Measurements from ENCODE around the gene EGFL7. TPM values are rescaled to one million over a fixed set of nuclear protein-coding genes. Genes with fewer than 3 reads are reported as not detected.

Gene EGFL7
- total RNA-seq, 1 donor from 2014 or later, result 2.5 TPM

DNA sequence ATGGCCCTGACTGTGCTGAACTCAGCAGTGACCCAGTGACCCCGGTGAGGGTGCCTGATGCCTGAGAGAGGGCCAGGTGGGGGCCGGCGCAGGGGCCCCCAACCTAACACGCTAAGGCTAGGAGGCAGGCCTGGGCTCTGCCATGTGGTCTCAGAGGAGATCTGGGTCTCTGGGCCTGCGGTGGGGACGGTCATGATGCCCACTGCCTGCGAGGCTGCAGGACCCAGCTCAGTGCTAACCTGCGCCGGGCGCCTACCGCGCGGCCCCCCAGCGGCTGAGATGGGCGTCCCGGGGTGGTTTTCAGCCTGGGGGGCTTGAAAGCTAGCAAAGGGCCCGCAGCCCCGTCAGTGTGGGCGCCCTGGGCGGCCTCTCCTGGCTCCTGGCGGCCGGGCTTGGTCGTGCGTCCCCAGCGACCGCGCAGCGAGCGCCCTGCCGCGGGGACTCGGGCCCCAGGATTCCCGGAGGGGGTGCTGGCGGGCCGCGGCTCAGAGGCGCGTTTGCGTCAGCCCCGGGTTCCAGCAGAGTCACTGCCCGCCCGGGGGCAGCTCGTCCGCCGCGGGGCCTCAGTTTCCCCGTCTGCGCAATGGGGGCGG, 2.5 kb downstream of the EGFL7 start:
- Mint-ChIP-seq H3K4me3 (peak overlapping the region; percentile 73), H3K27me3 (ENCODE audit: insufficient read depth) (peaks cover 19% of the 10 kb centered on the region), H3K4me1 (ENCODE audit: low read depth) (no peaks in the 10 kb centered on the region), H3K27ac (no peak overlapping the region), H3K9me3 (no peaks in the 10 kb centered on the region), H3K36me3 (ENCODE audit: low read depth) (no peaks in the 10 kb centered on the region)
- intact Hi-C loops (cut with micrococcal nuclease), result no loop called here
- DNase-seq (ENCODE audit: low spot score), result no peak

DNA sequence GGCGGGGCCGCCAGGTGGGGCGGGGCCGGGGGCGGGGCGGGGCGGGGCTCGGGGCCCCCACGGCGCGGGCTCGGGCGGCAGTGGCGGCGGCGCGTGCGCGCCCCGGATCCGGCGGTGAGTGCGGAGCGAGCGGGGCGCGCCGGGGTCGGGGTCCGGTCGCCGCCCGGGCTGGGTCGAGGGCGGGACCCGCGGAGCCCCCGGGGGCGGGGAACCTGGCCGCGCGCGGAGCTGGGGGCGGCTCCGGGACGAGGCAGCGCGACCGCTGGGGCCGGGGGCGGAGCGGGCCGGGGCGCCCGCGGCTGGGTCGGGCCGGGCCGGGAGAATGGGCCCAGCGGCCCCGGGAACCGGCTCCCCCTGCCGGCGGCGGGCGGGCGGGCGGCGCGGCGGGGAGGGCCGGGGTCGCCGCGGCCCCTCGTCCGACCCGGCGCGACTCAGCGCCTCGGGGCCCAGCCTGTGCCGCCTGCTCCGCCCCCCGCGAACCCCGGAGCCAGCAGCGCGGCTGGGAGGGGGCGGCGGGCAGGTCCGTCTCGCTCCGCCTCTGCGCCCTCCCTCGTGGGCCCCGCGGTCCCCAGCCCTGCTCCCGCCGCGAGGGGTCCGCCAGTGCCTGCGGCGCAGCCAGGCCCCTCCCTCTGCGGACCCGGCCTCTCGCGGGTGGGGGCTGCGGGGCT, 3.1 kb downstream of the EGFL7 start:
- H3K27me3 Mint-ChIP-seq (ENCODE audit: insufficient read depth), result peaks cover 15% of the 10 kb centered on the region
- no peaks in the 10 kb centered on the region for H3K9me3 Mint-ChIP-seq
- H3K4me1 Mint-ChIP-seq (ENCODE audit: low read depth), result no peaks in the 10 kb centered on the region
- intact Hi-C loops (cut with micrococcal nuclease), result no loop called here
- no peaks in the 10 kb centered on the region for H3K36me3 Mint-ChIP-seq (ENCODE audit: low read depth)
- no peak overlapping the region for H3K4me3 Mint-ChIP-seq
- DNase-seq (ENCODE audit: low spot score), result peak; percentile 17
- H3K27ac Mint-ChIP-seq, result no peak overlapping the region

DNA sequence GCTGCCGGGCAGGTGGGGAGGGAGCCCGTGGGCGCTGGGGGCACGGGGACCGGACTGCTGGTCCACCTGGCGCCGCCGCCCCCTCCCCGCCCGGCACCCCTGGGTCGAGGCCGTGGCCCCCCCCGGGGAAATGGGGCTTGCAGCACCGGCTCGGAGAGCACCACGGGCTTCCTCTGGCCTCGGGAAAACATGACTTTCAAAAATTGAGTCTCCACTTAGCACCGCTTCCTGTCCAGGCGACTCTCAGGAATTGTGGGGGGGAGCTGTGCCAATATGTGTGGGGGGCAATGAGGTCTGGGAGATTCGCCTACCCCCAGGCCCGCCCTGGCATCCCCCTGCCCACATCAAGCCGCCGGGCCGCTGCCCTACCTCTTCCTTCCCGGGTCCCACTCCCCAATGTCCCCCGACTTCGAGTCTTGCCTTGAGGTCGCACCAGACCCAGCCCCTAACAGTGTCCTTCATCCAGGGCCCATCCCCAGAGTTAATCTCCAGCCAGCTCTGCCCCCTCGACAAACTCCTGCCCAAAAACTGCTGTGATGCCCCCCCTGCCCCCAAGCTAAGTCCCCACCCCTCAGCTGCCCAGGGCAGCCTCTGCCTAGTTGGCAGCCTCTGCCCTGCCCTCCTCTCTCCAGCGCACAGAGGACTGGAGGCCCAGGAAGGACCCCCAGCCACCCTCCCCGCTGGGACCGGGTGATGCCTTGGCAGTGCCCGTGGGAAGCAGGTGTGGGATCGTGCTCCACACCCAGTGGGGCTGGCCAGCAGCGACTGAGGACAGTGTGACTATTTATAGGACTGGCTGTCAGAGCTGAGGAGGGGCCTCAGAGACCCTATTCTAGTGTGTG, 3.9 kb downstream of the EGFL7 start:
- no peaks in the 10 kb centered on the region for H3K4me1 Mint-ChIP-seq (ENCODE audit: low read depth)
- no peaks in the 10 kb centered on the region for H3K36me3 Mint-ChIP-seq (ENCODE audit: low read depth)
- H3K4me3 Mint-ChIP-seq, result peak overlapping the region; percentile 39
- H3K27ac Mint-ChIP-seq, result no peak overlapping the region
- no peaks in the 10 kb centered on the region for H3K9me3 Mint-ChIP-seq
- intact Hi-C loops (cut with micrococcal nuclease), result no loop called here
- DNase-seq (ENCODE audit: low spot score), result no peak
- H3K27me3 Mint-ChIP-seq (ENCODE audit: insufficient read depth), result peaks cover 15% of the 10 kb centered on the region

DNA sequence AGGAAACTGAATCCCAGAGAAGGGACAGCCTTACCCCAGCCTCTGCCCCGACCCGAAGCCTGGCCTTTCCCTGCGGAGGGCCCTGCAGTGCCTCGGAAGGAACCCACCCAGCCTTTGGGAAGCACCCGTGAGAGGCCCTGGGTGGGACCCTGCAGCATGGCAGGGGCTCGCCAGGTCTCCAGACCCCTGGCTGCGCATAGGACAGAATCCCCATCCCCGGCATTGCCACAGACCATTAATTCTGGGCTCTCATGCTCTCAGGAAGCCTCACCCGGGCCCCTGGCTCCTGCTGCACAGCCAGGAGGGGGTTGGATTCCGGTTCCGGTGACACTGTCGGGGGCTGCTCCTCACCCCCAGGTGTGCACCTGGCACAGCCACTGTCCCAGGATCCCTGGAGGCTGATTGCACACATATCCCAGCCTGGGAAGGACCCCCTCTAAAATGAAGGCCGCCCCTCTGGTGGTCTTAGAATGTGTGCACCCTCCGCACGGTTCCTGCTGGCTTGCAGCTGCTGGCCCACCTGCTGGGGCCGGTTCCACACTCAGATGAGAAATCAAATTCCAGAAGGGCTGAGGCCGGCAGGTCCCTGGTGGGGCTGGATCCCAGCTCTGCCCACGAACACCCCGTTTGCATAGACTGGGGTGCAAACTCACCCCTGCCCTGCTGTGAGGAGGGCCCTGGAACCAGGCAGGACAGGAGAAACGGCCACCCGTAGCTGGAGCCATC, 4.7 kb downstream of the EGFL7 start:
- H3K4me3 Mint-ChIP-seq, result no peak overlapping the region
- H3K27me3 Mint-ChIP-seq (ENCODE audit: insufficient read depth), result peaks cover 15% of the 10 kb centered on the region
- H3K27ac Mint-ChIP-seq, result no peak overlapping the region
- DNase-seq (ENCODE audit: low spot score), result no peak
- H3K9me3 Mint-ChIP-seq, result no peaks in the 10 kb centered on the region
- no peaks in the 10 kb centered on the region for H3K4me1 Mint-ChIP-seq (ENCODE audit: low read depth)
- no peaks in the 10 kb centered on the region for H3K36me3 Mint-ChIP-seq (ENCODE audit: low read depth)
- intact Hi-C loops (cut with micrococcal nuclease), result no loop called here

DNA sequence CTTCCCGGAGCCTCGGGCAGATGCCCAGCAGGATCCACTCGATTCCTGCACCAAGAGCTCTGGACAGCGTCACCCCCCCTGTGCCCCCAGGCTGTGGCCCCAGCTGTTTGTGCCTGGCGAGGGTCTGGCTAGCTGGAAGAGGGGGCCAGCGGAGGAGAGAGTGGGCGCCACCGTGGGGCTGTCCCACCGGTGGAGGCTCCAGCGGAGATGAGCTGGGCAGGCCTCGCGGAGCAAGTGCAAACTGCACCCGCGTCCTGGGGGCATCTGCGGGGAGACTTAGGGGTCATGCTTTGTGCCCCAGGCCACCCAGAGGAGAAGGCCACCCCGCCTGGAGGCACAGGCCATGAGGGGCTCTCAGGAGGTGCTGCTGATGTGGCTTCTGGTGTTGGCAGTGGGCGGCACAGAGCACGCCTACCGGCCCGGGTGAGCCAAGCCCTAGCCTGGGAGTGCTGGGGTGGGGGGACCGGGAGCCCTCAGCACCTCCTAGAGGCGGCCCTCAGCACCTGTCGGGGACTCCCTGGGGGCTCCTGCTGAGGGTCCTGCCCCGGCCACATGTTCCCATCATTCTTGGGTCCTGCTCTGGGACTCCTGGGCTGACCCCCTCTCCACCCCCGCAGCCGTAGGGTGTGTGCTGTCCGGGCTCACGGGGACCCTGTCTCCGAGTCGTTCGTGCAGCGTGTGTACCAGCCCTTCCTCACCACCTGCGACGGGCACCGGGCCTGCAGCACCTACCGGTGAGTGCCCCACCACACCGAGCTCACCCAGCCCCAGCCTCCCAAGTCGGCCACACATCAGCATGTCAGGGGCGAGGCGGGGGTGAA, 5.4 kb downstream of the EGFL7 start:
- Mint-ChIP-seq H3K36me3 (ENCODE audit: low read depth) (no peaks in the 10 kb centered on the region), H3K27ac (no peak overlapping the region), H3K4me3 (no peak overlapping the region), H3K9me3 (no peaks in the 10 kb centered on the region), H3K27me3 (ENCODE audit: insufficient read depth) (peaks cover 15% of the 10 kb centered on the region), H3K4me1 (ENCODE audit: low read depth) (no peaks in the 10 kb centered on the region)
- no peak for DNase-seq (ENCODE audit: low spot score)
- intact Hi-C loops (cut with micrococcal nuclease), result no loop called here

DNA sequence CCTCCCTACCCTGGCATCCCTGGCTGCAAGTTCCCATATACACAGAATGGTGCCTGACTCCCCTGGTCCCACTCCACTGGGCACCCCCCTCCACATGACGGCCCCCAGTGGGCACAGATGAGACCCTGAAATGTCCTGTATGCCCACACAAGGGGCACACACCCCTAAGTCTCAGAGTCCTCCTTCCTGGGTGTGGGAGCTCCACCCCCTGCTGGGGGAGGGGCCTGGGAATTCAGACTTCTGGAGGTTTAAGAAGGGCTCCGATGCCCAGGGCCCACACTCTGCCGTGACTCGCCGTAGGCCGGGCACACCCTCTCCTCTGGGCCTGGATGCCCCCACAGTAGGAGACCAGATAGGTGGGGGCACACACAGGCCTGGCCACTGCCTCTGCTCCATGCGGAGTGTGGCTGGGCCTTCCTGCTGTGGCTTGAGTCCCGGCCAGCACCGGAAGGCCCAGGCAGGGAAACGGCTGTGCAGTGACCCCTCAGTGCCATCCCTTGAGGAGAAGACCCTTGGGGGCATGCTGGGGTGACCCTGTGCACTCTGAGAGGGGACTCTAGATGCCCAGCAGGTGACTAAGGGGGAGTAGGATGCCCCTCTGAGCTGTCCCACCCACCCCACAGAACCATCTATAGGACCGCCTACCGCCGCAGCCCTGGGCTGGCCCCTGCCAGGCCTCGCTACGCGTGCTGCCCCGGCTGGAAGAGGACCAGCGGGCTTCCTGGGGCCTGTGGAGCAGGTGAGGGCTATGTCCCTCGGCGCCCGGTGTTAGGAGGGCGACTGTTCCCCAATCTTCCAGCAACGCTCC, 6.5 kb downstream of the EGFL7 start:
- no peak overlapping the region for H3K27ac Mint-ChIP-seq
- H3K27me3 Mint-ChIP-seq (ENCODE audit: insufficient read depth), result peaks cover 14% of the 10 kb centered on the region
- no peaks in the 10 kb centered on the region for H3K9me3 Mint-ChIP-seq
- H3K4me3 Mint-ChIP-seq, result no peak overlapping the region
- no peaks in the 10 kb centered on the region for H3K36me3 Mint-ChIP-seq (ENCODE audit: low read depth)
- no peak for DNase-seq (ENCODE audit: low spot score)
- intact Hi-C loops (cut with micrococcal nuclease), result no loop called here
- no peaks in the 10 kb centered on the region for H3K4me1 Mint-ChIP-seq (ENCODE audit: low read depth)

DNA sequence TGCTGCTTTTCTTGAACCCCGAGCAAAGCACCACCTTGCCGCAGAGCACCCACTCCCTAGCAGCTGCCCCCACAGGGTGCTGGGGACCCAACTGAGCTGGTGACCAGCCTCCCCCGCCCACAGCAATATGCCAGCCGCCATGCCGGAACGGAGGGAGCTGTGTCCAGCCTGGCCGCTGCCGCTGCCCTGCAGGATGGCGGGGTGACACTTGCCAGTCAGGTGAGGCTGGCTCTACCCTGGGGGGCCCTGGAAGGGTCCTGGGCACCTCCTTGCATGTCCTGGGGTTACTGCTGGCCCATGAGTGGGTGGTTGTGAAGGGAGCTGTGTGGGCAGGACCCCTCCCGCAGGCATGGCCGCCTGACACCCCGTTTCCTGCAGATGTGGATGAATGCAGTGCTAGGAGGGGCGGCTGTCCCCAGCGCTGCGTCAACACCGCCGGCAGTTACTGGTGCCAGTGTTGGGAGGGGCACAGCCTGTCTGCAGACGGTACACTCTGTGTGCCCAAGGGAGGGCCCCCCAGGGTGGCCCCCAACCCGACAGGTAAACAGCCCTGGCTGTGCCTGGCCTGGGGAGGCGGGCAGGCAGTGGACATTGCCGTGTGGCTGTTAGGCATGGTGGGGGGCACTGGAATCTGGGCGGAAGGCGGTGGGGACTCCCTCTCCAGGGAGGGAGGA, 7.2 kb downstream of the EGFL7 start:
- no peak for DNase-seq (ENCODE audit: low spot score)
- peaks cover 10% of the 10 kb centered on the region for H3K27me3 Mint-ChIP-seq (ENCODE audit: insufficient read depth)
- H3K4me1 Mint-ChIP-seq (ENCODE audit: low read depth), result no peaks in the 10 kb centered on the region
- H3K27ac Mint-ChIP-seq, result no peak overlapping the region
- intact Hi-C loops (cut with micrococcal nuclease), result no loop called here
- H3K9me3 Mint-ChIP-seq, result no peaks in the 10 kb centered on the region
- H3K4me3 Mint-ChIP-seq, result no peak overlapping the region
- H3K36me3 Mint-ChIP-seq (ENCODE audit: low read depth), result no peaks in the 10 kb centered on the region

DNA sequence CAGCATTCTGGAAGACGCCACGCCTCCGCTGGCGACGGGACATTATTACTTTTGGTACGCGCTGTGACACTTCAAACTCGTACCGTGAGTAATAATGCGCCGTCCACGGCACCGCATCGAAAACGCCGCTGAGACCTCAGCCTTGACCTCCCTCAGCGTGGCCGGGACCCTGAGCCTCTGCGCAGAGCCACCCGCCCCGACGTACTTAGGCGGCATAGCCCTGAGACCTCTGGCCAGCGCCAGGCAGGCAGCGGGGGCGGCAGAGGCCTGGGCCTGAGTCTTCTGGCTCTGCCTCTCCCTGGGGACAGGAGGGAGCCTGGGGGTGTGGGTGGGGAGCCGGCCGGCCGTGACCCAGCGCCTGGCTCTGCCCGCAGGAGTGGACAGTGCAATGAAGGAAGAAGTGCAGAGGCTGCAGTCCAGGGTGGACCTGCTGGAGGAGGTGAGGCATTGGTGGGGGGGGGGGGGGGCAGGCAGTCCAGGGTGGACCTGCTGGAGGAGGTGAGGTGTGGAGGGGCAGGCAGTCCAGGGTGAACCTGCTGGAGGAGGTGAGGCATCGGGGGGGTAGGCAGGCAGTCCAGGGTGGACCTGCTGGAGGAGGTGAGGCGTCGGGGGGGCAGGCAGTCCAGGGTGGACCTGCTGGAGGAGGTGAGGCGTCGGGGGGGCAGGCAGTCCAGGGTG, 8.0 kb downstream of the EGFL7 start:
- Mint-ChIP-seq H3K36me3 (ENCODE audit: low read depth) (no peaks in the 10 kb centered on the region), H3K27me3 (ENCODE audit: insufficient read depth) (peaks cover 7% of the 10 kb centered on the region), H3K9me3 (no peaks in the 10 kb centered on the region), H3K4me1 (ENCODE audit: low read depth) (no peaks in the 10 kb centered on the region), H3K4me3 (no peak overlapping the region), H3K27ac (no peak overlapping the region)
- intact Hi-C loops (cut with micrococcal nuclease), result no loop called here
- DNase-seq (ENCODE audit: low spot score), result no peak

DNA sequence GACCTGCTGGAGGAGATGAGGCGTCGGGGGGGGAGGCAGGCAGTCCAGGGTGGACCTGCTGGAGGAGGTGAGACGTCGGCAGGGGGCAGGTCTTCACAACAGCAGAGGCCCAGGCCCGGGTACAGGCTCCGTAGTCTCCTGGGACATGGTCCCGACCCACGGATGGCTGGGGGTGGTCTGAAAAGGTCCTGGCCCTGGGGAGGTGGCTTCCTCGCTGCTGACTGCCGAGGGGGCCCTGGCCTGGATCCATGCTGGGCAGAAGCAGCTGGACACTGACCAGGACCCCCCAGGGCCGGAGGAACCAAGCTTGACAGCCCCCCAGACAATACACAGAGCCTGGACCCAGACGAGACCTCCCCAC, 8.5 kb downstream of the EGFL7 start:
- Mint-ChIP-seq H3K9me3 (no peaks in the 10 kb centered on the region), H3K4me1 (ENCODE audit: low read depth) (no peaks in the 10 kb centered on the region), H3K27me3 (ENCODE audit: insufficient read depth) (peaks cover 7% of the 10 kb centered on the region), H3K36me3 (ENCODE audit: low read depth) (no peaks in the 10 kb centered on the region), H3K4me3 (no peak overlapping the region), H3K27ac (no peak overlapping the region)
- intact Hi-C loops (cut with micrococcal nuclease), result no loop called here
- DNase-seq (ENCODE audit: low spot score), result no peak

DNA sequence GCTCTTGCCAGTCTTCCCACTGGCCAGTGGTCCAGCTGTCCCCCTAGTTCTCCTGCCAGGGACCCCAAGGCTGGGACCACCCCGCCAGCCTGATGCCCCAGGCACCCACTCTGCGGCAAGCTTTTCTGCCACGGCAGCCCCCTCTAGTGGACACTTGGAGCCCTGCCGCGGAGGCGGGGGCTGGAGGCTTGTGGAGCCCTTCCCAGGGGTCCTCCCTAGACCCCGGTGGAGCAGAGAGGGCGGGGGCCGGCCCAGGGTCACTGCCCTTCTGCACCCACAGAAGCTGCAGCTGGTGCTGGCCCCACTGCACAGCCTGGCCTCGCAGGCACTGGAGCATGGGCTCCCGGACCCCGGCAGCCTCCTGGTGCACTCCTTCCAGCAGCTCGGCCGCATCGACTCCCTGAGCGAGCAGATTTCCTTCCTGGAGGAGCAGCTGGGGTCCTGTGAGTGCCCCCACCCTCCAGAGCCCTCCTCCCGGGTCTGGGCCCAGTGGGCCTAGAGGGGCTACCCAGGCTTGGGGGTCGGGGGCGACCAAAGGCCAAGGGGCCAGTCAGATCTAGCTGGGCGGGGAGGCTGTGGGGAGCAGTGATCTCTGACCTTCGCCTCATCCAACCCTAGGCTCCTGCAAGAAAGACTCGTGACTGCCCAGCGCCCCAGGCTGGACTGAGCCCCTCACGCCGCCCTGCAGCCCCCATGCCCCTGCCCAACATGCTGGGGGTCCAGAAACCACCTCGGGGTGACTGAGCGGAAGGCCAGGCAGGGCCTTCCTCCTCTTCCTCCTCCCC, 9.1 kb downstream of the EGFL7 start:
- no peak overlapping the region for H3K4me3 Mint-ChIP-seq
- no peak overlapping the region for H3K27ac Mint-ChIP-seq
- H3K27me3 Mint-ChIP-seq (ENCODE audit: insufficient read depth), result peaks cover 2% of the 10 kb centered on the region
- no peaks in the 10 kb centered on the region for H3K9me3 Mint-ChIP-seq
- no peaks in the 10 kb centered on the region for H3K4me1 Mint-ChIP-seq (ENCODE audit: low read depth)
- H3K36me3 Mint-ChIP-seq (ENCODE audit: low read depth), result no peaks in the 10 kb centered on the region
- intact Hi-C loops (cut with micrococcal nuclease), result no loop called here
- DNase-seq (ENCODE audit: low spot score), result no peak
